K562 treated with DMSO at 1 percent for 48 hours (cell line): ENCODE data around the gene OR7D4. TPM values are rescaled to one million over a fixed set of nuclear protein-coding genes. Genes with fewer than 3 reads are reported as not detected.

Source experiments
- total RNA-seq: library from RNA; unstranded; fragments of 300-600 nt; gene quantifications from 2 replicates; pipeline ENCODE4 v1.2.3, GENCODE V29; 2022; ENCODE audit warnings: low replicate concordance; ENCODE audit errors: extremely low read depth

Gene OR7D4
- not detected in 2 replicates for total RNA-seq

GRCh38 chr19:9219489-9219888, at the start of gene OR7D4:
Gene OR7D4 (minus strand): TSS chr19:9219589. CDS start chr19:9214837, 4,752 bp downstream.

GRCh38 chr19:9250630-9251029, 31.2 kb upstream of the OR7D4 start, which contains the start of gene OR7E24:
Gene OR7E24 (plus strand): TSS chr19:9250930. CDS start chr19:9251044, 114 bp downstream.

GRCh38 chr19:9178901-9179300, 40.5 kb downstream of the OR7D4 start, which contains the start of gene OR7D2:
Gene OR7D2 (plus strand): TSS chr19:9178979. CDS start chr19:9185782, 6,803 bp downstream.

Other genes with a start within 250 kb of the OR7D4 start
- not detected in 2 replicates for gene MUC16, start 209.2 kb downstream of the OR7D4 start, total RNA-seq
- not detected in 2 replicates for gene OR1M1, start 132.5 kb downstream of the OR7D4 start, total RNA-seq
- gene OR7G2, start 112.1 kb downstream of the OR7D4 start, total RNA-seq = not detected in 2 replicates
- gene OR7G1, start 103.8 kb downstream of the OR7D4 start, total RNA-seq = not detected in 2 replicates
- not detected in 2 replicates for gene OR7G3, start 92.6 kb downstream of the OR7D4 start, total RNA-seq
- not detected in 2 replicates for gene ZNF317, start 79.2 kb downstream of the OR7D4 start, total RNA-seq
- gene OR7D2, start 40.6 kb downstream of the OR7D4 start, total RNA-seq = not detected in 2 replicates
- gene OR7E24, start 31.3 kb upstream of the OR7D4 start, total RNA-seq = not detected in 2 replicates
- not detected in 2 replicates for gene ZNF699, start 90.2 kb upstream of the OR7D4 start, total RNA-seq
- gene ZNF559, start 104.6 kb upstream of the OR7D4 start, total RNA-seq = not detected in 2 replicates
- not detected in 2 replicates for gene ZNF177, start 143.4 kb upstream of the OR7D4 start, total RNA-seq
- not detected in 2 replicates for gene ZNF266, start 216.0 kb upstream of the OR7D4 start, total RNA-seq